ENCODE data around the gene UAP1.
"Not testable (repeated sequence)": the region's sequence is repeated elsewhere in the genome, so short reads cannot be mapped to it uniquely, and the experiment has no call there.

UAP1 gene

DNA sequence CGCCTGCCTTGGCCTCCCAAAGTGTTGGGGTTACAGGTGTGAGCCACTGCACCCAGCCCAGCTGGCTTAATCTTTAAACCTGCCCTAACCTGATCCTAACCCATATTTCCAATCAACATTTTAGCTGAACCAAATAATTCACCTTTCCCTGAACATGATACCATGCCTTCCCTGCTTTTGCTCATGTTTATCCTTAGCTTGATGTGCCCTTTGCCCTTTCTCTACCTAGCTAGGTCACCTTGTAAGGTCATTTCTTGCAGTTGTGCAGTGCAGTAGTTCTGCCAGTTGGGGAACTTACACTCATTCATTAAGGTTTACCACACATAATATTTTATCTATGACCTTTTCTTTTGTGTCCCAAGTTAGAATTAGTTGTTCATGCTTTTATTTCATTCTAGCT lies 5.3 kb downstream of the UAP1 start:
- DNase-seq = no peak

DNA sequence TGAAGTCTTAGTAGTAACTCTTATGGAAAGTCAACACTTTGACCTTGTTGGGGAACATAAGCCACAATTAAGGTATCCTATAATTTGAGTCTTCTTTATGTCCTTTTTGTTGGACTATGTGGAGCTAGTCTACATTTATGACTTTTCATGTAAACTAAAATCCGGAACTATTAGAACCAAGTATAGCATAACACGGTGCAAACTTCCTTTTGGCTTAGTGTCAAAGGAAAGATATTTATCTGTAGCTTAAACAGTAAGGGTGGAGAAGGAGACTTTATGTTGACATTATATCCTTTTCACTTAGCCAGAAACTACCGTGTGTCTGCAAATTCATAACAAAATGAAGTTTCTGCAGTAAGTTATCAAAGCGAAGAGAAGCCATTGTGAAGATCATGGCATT lies 7.3 kb downstream of the UAP1 start:
- no peak for DNase-seq

DNA sequence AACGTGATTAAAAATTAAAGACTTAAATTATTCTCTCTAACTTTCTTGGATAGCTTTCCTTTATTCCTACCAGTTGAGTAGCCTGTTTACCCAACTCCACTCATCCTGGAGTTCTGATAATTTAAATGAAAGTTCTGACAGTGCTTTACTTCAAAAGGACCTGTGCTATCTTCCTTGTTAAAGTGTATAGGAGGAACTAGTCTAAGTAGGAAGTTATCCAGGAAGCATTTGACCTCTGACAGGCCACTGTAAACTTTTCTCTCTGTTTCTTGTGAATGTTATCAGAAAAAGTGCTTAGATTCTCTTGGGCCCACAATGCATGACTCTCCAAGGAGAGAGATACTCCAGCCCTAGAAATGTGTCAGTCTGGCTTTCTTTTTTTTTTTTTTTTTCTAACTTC lies 9.2 kb downstream of the UAP1 start:
- DNase-seq = no peak

DNA sequence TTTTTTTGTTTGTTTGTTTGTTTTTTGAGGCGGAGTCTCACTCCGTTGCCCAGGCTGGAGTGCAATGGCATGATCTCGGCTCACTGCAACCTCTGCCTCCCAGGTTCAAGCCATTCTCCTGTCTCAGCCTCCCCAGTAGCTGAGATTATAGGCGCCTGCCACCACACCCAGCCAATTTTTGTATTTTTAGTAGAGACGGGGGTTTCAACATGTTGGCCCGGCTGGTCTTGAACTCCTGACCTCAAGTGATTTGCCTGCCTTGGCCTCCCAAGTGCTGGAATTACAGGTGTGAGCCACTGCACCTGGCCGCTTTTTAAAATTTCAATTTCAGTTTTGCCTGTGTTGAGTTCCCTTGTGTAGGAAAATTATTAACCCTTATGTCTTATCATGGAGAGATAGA lies 9.6 kb downstream of the UAP1 start:
- DNase-seq = not testable (repeated sequence)

- no peak for DNase-seq
Measured at GRCh38 chr1:162571696-162572095, 10.2 kb downstream of the UAP1 start.

DNA sequence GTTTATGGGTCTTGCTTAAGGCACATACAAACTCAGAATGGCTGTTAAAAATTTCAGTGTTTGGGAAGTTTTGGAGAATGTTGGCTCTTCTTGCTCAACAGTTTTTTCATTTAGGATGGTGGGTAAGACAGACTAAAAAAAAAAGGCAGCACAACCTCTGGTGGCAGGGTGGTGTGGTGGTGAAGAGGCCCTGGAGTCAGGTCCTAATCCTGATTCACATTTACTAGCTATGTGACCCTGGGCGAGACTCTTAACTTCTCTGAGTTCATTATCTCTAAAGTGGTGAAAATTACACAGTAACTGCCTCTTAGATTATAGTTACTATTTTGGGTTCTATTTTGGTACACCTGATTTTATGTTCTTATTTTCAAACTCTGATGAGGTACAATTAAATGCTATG lies 11.6 kb downstream of the UAP1 start:
- no peak for DNase-seq

DNA sequence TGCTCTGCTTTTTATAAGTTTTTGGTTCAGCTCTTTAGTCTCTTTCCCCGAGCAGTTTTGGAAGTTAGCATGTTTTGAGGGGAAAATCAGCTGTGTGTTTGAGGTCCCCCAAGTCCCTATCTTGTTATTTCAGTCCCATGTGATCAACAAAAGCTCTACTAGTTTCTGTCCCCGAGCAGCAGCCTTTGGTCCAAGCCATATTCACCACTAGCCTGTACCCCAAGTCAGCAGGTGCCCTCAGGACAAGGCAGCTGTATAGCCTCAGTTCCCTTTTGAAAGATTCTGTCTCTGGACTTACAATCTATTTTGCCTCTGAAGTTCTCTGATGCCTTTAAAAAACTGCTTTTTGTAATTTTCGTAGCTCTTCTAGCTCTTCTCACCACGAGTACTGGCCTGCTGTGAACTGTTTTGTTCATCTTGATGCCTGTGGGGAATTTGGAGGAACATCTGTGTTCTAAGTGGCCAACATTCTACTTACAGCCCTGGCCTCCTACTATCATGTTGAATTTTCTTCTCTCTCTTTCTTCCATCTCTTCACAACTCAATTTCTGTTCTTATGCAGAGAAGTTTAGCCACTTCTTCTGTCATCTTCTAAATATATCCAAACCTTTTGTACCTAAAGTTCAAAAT lies 16.7 kb downstream of the UAP1 start:
- no peak for DNase-seq

DNA sequence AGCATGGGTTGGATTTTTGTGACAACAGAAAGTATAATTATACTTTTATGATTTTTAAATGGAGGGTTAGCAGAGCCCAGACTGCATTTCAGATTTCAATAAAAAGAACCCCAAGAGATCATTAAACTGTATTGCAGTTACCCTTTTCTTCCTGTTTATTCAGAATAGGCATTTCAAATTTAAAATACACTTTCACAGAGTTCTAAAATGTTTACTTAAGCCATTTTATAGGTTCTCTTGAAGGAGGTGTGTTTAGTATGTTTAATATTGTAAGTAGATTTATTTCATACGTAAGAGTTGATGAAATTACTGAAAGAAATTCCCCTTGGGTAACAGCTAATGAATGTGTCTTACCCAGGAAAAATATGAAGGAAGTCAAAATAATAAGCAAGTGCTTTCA lies 17.4 kb downstream of the UAP1 start:
- no peak for DNase-seq

DNA sequence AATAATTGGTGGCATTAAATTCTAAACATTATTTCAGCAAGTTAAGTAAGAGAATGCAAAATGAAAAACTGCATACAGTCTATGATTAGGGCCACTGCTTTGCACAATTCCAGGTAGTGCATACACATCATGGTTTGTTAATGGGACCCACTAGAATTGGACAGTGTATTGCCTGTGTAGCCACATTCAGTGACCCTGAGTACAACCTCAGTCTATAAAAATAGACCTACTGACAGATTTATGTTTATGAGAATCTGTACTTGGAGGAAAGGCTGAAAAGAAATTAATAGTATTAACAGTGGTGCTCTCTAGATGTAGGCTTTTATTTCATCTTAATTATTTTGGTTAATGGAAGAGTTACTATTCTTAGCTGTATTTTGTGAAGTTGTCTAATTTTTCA lies 18.8 kb downstream of the UAP1 start:
- no peak for DNase-seq

DNA sequence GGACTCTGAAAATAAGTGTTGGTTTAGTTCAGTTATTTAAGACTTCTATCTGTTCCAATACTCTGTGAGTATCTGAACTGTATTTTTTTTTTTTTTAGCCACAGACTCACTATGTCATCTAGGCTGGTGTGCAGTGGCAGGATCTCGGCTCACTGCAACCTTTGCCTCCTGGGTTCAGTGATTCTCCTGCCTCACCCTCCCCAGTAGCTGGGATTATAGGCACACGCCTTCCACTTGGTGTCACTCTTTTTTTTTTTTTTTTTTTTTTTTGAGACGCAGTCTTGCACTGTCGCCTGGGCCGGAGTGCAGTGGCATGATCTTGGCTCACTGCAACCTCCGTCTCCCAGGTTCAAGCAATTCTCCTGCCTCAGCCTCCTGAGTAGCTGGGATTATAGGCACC lies 21.4 kb downstream of the UAP1 start:
- not testable (repeated sequence) for DNase-seq

DNA sequence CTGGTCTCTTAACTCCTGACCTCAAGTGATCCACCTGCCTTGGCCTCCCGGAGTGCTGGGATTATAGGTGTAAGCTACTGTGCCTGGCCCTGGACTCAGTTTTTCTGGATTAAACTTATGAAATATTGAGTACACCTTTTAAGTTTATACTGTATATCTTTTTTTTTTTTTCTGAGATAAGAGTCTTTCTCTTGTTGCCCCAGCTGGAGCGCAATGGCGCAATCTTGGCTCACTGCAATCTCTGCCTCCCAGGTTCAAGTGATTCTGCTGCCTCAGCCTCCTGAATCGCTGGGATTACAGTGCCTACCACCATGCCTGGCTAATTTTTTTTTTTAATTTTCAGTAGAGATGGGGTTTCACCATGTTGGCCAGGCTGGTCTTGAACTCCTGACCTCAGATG lies 23.6 kb downstream of the UAP1 start:
- DNase-seq = not testable (repeated sequence)

GRCh38 chr1:162587347-162587746 lies 25.8 kb downstream of the UAP1 start:
- DNase-seq = no peak

DNA sequence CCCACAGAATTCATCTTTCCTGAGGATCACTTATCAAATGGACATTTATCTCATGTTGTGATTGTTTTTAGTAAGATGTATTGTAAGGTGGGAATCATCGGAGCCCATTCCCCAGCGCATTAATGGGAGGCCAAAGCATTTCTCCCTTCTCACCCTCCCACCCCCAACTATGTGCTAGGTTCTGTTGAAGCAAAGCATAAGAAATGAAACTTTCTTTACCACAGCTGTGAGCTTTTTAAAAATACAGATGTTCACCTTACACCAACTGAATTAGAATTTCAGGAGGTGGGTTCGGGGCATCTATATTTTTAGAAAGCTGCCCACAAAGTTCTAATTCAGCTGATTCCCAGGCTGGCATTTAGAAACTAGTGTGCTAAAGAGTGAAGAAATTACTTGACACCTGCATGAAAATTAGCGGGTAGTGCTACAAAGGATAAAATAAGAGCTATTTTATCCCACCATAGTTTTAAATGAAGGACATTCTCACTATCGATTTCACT lies 26.3 kb downstream of the UAP1 start:
- no peak for DNase-seq

DNA sequence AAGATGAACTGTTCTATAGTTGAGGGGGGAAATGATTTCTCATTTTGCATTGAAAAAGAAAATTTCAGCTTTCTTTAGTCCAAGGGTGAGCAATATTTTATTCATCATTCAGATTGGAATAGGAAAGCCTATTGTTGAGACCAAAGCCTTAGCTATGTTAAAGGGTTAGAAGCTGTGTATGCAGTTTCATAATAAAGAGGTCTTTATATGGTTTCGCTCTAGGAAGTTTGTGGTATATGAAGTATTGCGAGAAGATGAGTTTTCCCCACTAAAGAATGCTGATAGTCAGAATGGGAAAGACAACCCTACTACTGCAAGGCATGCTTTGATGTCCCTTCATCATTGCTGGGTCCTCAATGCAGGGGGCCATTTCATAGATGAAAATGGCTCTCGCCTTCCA lies 28.6 kb downstream of the UAP1 start:
- DNase-seq = no peak

- DNase-seq = no peak
Measured at GRCh38 chr1:162590686-162591085, 29.2 kb downstream of the UAP1 start.

GRCh38 chr1:162596514-162597170 lies 35.1 kb downstream of the UAP1 start:
- DNase-seq = no peak

DNA sequence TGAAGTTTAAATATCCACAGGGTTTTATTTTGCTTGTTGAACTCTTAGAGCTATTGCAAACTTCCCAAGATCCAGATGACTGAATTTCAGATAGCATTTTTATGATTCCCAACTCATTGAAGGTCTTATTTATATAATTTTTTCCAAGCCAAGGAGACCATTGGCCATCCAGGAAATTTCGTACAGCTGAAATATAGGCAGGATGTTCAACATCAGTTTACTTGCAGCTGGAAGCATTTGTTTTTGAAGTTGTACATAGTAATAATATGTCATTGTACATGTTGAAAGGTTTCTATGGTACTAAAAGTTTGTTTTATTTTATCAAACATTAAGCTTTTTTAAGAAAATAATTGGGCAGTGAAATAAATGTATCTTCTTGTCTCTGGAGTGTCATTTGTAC lies 37.9 kb downstream of the UAP1 start:
- DNase-seq = no peak

GRCh38 chr1:162603117-162603516 lies 41.6 kb downstream of the UAP1 start:
- DNase-seq = not testable (repeated sequence)

- no peak for DNase-seq
Measured at GRCh38 chr1:162605225-162605927, 43.9 kb downstream of the UAP1 start.

GRCh38 chr1:162609306-162609705 lies 47.8 kb downstream of the UAP1 start:
- DNase-seq = no peak

DNA sequence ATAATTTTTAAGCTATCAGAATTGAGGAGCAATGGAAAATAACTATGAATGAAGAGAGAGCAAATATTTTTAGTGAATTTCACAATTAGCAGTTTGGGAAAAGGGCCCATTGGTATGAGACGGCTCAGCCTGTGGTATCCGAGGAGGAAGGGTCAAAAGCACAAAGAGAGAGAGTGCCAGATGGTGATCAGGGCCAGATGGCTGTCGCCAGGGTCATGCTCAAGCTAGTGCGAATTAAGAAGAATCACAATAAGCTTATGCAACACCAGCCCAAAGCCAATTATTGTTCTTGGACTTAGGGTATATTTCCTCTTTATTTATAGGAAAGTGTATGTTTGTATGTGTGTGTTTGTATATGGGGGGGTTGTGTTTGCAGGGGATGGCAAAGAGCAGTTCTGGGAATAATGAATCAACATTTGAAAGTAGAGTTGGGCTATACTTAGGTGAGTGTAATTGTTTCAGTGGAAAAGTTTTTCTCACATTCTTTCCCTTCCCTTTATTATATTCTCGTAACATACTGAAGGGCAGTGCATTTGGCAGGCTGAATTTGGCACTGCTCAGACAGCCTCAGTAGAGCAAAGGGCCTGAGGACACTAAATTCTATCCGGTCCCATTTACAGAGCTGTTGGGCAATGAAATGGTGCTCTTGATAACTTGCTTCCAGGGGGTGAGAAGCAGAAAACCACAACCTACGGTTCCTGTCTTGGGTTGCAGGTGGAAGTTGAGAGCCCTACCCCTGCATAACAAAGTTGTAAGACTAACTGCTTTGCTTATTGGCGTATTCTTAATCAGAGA lies 51.3 kb downstream of the UAP1 start:
- no peak for DNase-seq

- DNase-seq = no peak
Measured at GRCh38 chr1:162616848-162617247, 55.3 kb downstream of the UAP1 start.

- DNase-seq = no peak
Measured at GRCh38 chr1:162617513-162617912, 56.0 kb downstream of the UAP1 start.
